HUES64 (cell line): Measurements from ENCODE around the gene CPLX4. TPM values are rescaled to one million over a fixed set of nuclear protein-coding genes. Genes with fewer than 3 reads are reported as not detected.

ENCODE experiments used
- H3K27ac ChIP-seq: 2 replicates; pipeline ENCODE4 v1.7.0; 2013; ENCODE audit warnings: low read depth, low read length, inconsistent platforms
- H3K27me3 ChIP-seq: 2 replicates; pipeline ENCODE4 v1.6.1; 2013; ENCODE audit warnings: mild to moderate bottlenecking, low read length; ENCODE audit not compliant: insufficient read depth
- H3K36me3 ChIP-seq: 2 replicates; pipeline ENCODE4 v1.6.1; 2013; ENCODE audit warnings: mild to moderate bottlenecking, low read length; ENCODE audit not compliant: insufficient read depth
- H3K4me1 ChIP-seq: 2 replicates; pipeline ENCODE4 v1.6.1; 2013; ENCODE audit warnings: mild to moderate bottlenecking, low read length, moderate library complexity; ENCODE audit not compliant: insufficient read depth
- H3K4me3 ChIP-seq: 2 replicates; pipeline ENCODE4 v1.5.1; 2013; ENCODE audit warnings: mild to moderate bottlenecking, low read length, moderate library complexity
- H3K9ac ChIP-seq: 2 replicates; pipeline ENCODE4 v1.6.1; 2013; ENCODE audit warnings: mild to moderate bottlenecking, low read depth, low read length
- H3K9me3 ChIP-seq: 2 replicates; pipeline ENCODE4 v1.6.1; 2013; ENCODE audit warnings: low read depth, low read length; ENCODE audit not compliant: insufficient read depth
- WGBS: fragments of 150-250, 120-280 bp; methylation state at CpG from one replicate; pipeline ENCODE4 v1.1.7; 2013; ENCODE audit warnings: missing lambda C conversion rate; 5-methylcytosine and 5-hydroxymethylcytosine counted together
- polyA plus RNA-seq, 2 experiments: library from polyadenylated mRNA; stranded (reverse); fragments of 50-300 nt; gene quantifications; one replicate each; pipeline ENCODE4 v1.2.3, GENCODE V29; 2013

The CPLX4 gene, protein sequence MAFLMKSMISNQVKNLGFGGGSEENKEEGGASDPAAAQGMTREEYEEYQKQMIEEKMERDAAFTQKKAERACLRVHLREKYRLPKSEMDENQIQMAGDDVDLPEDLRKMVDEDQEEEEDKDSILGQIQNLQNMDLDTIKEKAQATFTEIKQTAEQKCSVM
- not detected for polyA plus RNA-seq (2013, experiment 1 of 2)
- not detected for polyA plus RNA-seq (2013, experiment 2 of 2)

DNA sequence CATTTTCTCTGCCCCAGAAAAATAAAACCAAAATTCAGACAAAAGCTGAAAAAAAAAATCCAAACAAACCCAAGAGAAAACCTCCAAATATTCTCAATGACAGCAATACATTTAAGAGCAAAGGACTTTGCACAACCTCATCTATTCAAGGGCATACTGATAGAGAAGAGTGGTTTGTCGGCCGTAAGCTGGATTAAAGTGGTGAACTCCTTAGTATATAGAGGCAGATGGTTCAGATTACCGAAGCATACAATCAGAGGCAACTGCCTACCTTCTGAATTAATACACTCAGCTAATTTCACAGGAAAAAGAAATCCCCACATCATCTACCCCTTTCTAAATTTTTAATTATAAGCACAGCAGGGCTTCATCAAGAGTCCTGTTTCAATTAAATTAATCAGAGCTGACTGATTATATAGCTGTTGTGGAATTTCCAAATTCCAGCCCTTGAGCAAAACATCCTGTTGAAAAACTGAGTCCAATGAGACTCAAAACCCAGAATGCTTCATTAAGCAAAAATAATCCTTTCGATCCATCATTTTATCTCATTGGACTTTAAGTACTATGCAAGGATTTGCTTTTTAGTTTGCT, at the start of gene CPLX4:
Gene CPLX4, minus strand, starts transcription at position 190 of the 591 bp plus-strand sequence. Its CDS starts 187 bp downstream, at position 3.
- H3K4me1 ChIP-seq = no peaks in the 10 kb centered on the region
- H3K9ac ChIP-seq = no peak within 1 kb of the TSS
- H3K4me3 ChIP-seq = no peak within 1 kb of the TSS
- H3K9me3 ChIP-seq = no peaks in the 10 kb centered on the region
- H3K27ac ChIP-seq = no peak within 1 kb of the TSS
- peaks cover 15% of the 10 kb centered on the region; the same call in 1 of the 2 replicates for H3K27me3 ChIP-seq
- H3K36me3 ChIP-seq = no peaks in the 10 kb centered on the region
- 97% methylated on average over 4 of the region's 4 CpGs for WGBS

DNA sequence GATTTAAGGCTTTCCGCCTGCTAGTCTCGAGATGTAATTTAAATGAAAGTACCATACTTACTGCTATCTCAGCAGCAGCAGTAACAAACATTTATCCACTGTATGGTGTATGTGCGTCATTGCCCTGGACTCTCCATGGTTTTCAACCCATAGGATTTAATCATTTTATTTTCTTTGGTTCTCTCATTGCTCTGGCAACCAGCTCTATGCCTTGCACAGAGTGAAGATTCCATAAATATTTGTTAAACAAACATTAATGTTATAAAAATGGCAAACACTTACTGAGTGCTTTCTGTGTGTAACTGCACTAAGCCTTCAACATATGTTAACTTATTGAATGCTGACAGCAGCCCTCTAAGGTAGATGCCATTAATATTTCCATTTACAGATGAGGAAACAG, 41.9 kb upstream of the CPLX4 start:
- H3K9ac ChIP-seq = no peak overlapping the region
- H3K9me3 ChIP-seq = no peaks in the 10 kb centered on the region
- 97% methylated on average over 3 of the region's 3 CpGs for WGBS
- H3K4me3 ChIP-seq = no peak overlapping the region
- peaks cover 11% of the 10 kb centered on the region; the same call in 1 of the 2 replicates for H3K4me1 ChIP-seq
- H3K36me3 ChIP-seq = peaks cover 16% of the 10 kb centered on the region
- H3K27ac ChIP-seq = no peak overlapping the region
- peaks cover 49% of the 10 kb centered on the region for H3K27me3 ChIP-seq

DNA sequence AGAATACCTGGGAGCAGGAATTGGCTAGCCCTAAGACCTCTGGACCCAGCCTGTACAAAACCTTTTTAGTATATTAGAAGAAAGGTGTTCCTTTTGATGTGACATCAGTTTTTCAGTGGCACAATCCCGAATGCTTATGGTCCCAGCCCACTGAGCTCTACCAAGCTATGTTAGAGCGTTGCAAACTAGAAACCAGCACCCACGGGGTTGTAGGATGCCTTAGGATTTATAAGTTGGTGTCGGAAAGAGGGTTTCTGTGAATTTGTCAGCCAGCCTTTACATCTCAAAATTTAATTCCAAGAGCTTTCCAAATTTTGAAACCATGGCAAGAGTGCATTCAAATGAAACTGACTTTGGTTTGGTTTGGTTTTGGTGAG, 41.1 kb upstream of the CPLX4 start:
- WGBS = 0% methylated on average over 2 of the region's 4 CpGs
- Histone ChIP-seq H3K27me3 (peaks cover 47% of the 10 kb centered on the region), H3K36me3 (peaks cover 24% of the 10 kb centered on the region), H3K9me3 (no peaks in the 10 kb centered on the region), H3K27ac (no peak overlapping the region), H3K4me3 (peak overlapping the region; percentile 65), H3K9ac (no peak overlapping the region), H3K4me1 (peaks cover 11% of the 10 kb centered on the region; the same call in 1 of the 2 replicates)

DNA sequence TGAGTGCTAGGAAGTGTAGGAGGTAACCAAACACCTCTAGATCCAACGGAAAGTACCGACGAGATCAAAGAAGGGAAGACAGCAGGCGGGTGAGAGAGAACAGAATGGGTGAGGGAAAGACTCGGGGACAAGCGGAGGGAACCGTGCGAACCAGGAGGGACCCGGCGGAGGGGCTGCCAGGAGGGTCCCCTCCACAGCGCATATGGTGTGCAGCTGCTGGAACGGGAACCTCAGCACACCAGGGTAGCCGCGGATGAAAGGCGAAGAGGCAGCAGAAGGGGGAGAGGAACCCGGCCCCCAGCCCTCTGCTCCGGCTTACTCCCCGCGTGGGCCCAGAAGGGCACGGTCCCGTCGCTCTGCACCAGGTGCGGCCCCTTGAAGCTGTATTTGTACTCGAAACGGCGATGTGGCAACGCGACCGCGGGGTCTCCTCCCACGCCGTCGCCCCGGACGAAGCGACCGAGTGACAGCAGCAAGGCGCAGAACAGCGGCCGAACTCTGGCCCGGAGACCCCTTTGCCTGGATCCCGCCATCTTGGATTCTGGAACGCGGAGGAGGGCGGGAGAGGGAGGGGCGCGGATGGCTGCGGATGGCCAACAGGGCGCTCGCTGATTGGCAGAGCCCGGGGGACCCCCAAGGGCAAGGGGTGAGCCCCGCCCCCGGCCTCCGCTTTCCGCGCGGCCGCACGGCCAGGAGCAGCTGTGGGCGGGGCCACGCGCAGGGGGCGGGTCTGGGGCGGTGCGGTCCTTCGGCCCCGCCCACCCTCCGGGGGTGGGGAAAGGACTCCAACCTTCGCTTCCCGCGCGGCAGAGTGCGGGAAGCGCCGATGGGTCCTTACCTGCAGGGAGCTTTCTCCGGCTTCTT, 40.5 kb upstream of the CPLX4 start, which contains the start of gene LMAN1:
Gene LMAN1, minus strand, starts transcription at position 554 of the 864 bp plus-strand sequence. Its CDS starts 21 bp downstream, at position 533.
- peaks cover 45% of the 10 kb centered on the region for H3K27me3 ChIP-seq
- peaks cover 11% of the 10 kb centered on the region; the same call in 1 of the 2 replicates for H3K4me1 ChIP-seq
- under 1% methylated on average over 76 of the region's 76 CpGs for WGBS
- peak within 1 kb of the TSS; percentile 98 for H3K9ac ChIP-seq
- H3K4me3 ChIP-seq = peak within 1 kb of the TSS; percentile 90
- H3K27ac ChIP-seq = peak within 1 kb of the TSS; percentile 81
- no peaks in the 10 kb centered on the region for H3K9me3 ChIP-seq
- peaks cover 31% of the 10 kb centered on the region for H3K36me3 ChIP-seq

DNA sequence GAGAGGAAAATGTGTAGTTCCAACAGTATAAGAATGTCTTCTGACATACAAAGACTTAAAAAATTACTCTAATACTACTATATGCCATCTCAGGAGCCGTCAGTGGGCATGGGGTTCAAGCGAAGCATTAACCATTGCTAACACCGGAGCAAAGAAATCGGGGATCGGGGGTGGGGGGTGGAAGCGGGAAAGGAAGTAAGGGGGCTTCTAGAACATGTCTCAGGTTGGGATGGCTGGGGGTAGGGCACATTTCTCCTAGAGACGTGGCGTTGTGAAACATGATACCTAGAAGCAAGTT, 39.9 kb upstream of the CPLX4 start:
- H3K4me1 ChIP-seq = peaks cover 11% of the 10 kb centered on the region; the same call in 1 of the 2 replicates
- no peak overlapping the region for H3K27ac ChIP-seq
- H3K36me3 ChIP-seq = peaks cover 36% of the 10 kb centered on the region
- H3K9me3 ChIP-seq = no peaks in the 10 kb centered on the region
- H3K9ac ChIP-seq = peak overlapping the region; percentile 98
- WGBS = 2% methylated on average over 8 of the region's 8 CpGs
- peak overlapping the region; percentile 90 for H3K4me3 ChIP-seq
- peaks cover 41% of the 10 kb centered on the region for H3K27me3 ChIP-seq

DNA sequence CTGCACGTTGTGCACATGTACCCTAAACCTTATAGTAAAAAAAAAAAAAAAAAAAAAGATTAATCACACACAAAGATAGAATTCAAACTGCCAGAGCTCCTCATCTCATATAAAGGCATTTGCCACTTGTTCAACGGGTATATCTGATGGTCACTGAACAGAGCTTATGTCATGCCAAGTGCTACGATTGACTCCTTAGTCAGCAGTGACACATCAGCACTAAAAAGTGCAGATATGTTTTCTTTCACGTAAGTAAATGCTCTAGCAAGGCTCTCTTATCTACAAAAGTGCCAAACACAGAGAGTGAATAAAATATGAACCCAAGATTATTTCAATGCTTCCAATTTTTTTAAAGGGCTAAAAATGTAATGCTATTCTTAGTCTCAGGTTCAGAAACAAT, 39.5 kb upstream of the CPLX4 start:
- WGBS = 53% methylated on average over 3 of the region's 4 CpGs
- Histone ChIP-seq H3K4me1 (peaks cover 11% of the 10 kb centered on the region; the same call in 1 of the 2 replicates), H3K9me3 (no peaks in the 10 kb centered on the region), H3K4me3 (peak overlapping the region; percentile 90), H3K36me3 (peaks cover 41% of the 10 kb centered on the region), H3K9ac (peak overlapping the region; percentile 98; the same call in 1 of the 2 replicates), H3K27me3 (peaks cover 36% of the 10 kb centered on the region), H3K27ac (no peak overlapping the region)

DNA sequence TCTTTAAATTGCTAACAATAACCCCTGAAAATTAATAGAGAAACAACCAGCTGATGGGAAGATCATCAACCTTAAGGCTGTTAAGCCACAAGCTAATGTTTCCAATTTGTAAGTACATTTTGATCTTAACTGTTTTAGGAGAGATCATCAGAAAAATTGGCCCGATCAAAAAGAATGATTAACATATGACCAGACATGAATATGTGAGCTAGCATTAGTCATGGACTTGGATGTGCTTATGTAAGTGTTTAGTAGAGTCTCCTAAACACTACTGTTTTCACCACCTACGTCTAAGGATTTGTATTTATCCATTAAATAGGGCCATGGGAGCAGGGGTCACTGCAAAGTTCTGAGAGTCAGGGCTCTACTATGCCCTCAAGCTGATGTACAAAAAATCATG, 36.3 kb upstream of the CPLX4 start:
- Histone ChIP-seq H3K4me1 (peaks cover 11% of the 10 kb centered on the region; the same call in 1 of the 2 replicates), H3K9ac (no peak overlapping the region), H3K4me3 (no peak overlapping the region), H3K9me3 (no peaks in the 10 kb centered on the region), H3K27ac (no peak overlapping the region), H3K36me3 (peaks cover 72% of the 10 kb centered on the region), H3K27me3 (peaks cover 4% of the 10 kb centered on the region)
- WGBS = 100% methylated on average over 2 of the region's 2 CpGs

DNA sequence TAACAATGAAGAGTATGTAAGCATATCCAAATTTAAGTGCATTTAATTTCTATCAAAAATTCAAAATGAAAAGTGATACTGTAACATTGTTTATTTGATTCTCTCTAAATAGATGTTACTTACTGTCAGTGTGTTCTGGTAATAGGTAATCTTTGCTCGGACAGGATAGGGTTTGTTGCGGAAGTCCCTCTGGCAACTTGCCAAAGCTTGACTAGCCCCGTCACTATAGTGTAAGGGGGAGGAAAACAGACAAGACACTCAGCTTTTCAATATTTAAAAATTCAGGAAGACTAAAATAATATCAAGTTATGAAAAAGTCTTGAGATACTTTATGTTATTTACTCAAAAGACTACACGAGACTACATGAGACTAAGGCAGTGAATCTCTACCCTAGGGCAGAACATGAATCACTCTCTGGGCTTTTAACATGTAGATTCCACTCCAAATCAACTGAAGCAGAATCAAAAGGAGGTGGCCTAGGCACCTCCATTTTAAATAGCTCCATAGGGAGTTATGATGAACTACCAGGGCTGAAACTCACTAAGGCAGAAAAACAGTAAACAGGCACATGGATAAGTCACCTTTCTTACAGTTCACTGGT, 34.7 kb upstream of the CPLX4 start:
- peaks cover 10% of the 10 kb centered on the region; the same call in 1 of the 2 replicates for H3K4me1 ChIP-seq
- no peak overlapping the region for H3K4me3 ChIP-seq
- H3K36me3 ChIP-seq = peaks cover 88% of the 10 kb centered on the region
- H3K9me3 ChIP-seq = no peaks in the 10 kb centered on the region
- H3K27ac ChIP-seq = no peak overlapping the region
- no peak overlapping the region for H3K9ac ChIP-seq
- no peaks in the 10 kb centered on the region for H3K27me3 ChIP-seq
- WGBS = 93% methylated on average over 3 of the region's 4 CpGs

DNA sequence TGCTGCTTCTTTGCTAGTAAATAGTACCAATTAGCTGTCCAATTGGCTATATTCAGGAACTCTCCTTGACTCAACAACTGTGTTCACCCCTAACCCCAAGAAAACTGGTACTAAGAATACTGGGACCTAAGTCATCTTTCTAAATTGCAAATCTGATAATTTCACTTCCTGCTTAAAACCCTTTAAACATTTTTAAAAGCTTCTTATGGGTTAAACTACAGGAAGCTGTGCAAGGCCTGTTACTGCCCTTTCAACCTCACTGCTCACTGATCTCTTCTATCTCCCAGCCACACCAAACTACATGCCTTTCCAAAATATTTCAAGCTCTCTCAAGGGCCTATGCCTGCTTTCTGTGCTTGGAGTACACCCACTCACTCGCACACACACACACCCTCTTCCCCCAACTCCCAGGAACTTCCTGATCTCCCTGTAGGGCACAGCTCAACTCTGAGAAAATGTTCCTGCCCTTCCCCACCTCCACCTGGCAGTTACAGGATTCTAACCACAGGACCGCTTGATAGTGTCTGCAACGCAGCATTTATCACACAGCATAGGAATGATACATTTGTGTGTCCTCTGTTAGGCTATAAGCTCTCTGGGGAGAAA, 33.9 kb upstream of the CPLX4 start:
- Histone ChIP-seq H3K4me1 (0 out of 2 replicates have a peak, but pooled peaks cover 2% of the 10 kb centered on the region), H3K27ac (no peak overlapping the region), H3K4me3 (no peak overlapping the region), H3K36me3 (peaks cover 96% of the 10 kb centered on the region), H3K27me3 (no peaks in the 10 kb centered on the region), H3K9me3 (no peaks in the 10 kb centered on the region), H3K9ac (no peak overlapping the region)
- 96% methylated on average over 3 of the region's 3 CpGs for WGBS

DNA sequence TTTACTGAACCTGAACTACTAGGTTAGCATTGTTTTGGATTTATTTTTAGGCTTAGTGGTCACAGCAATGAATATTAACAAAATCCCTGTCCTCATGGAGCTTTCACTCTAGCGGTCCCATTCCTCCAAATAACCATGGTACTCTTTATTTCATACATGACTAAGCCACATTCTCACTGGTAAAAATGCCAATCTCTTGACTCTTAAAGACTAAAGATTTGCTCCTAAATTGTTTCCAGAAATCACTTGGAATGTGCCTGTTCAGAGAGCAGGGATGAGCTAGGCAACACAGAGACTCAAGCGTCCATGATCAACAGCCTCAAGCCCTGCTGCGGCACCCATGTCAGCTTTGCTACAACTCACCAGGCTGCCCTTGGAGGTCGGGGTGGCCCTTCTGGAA, 27.1 kb upstream of the CPLX4 start:
- no peaks in the 10 kb centered on the region for H3K27me3 ChIP-seq
- no peak overlapping the region for H3K9ac ChIP-seq
- no peak overlapping the region for H3K4me3 ChIP-seq
- peaks cover 94% of the 10 kb centered on the region for H3K36me3 ChIP-seq
- H3K9me3 ChIP-seq = peaks cover 3% of the 10 kb centered on the region; the same call in 1 of the 2 replicates
- WGBS = 95% methylated on average over 4 of the region's 4 CpGs
- H3K4me1 ChIP-seq = no peaks in the 10 kb centered on the region
- H3K27ac ChIP-seq = no peak overlapping the region
